Kidney tubule cell (primary cell): Measurements from ENCODE around the gene ABHD12.
A peak's percentile ranks its signal among the peaks of the same experiment; 100 is the strongest.

Experiments
- DNase-seq: peaks from one replicate; pipeline ENCODE4 v3.0.0-alpha.2; 2018; ENCODE audit warnings: low spot score

The ABHD12 gene

DNA sequence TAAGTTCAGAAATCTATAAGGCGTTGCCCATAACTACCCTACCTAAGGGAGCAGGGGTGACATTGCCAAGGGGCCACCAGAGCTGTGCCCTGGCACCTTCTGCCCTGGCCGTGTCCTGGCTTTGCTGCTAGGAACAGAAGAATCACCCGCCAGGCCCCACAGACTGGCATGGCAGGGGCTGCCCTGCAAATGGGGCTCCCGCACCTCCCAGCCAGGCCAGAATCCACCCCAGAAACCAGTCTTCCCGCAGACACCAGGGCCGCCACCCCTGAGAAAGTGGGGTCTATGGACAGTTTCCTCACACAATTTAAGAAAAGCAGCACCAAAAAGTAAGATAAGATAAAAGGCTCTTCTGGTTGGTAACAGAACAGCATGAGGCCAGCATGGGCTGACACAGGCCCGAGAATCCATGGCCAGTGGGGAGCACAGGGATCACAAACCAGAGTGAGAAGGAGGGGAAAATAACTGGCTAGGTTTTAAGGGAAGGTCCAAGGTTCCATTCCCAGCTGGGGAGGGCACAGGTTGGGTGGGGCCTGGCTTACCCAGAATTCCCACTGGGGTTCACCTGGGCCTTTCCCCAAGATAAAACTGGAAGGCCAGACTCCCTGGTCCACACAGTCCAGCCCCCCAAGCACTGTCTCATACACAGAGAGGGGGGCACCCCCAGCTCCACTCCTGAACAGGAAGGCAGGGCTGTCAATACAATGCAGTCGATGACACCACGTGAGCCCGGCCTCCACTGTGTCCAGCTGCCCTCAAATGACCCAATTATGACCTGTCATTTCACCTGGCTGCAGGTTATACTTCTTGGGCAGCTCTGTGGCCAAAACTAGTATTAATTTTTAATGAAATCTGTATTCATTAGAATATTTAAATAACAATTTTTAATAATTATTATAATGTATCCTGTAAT, 83.4 kb downstream of the ABHD12 start:
- DNase-seq, result no peak

DNA sequence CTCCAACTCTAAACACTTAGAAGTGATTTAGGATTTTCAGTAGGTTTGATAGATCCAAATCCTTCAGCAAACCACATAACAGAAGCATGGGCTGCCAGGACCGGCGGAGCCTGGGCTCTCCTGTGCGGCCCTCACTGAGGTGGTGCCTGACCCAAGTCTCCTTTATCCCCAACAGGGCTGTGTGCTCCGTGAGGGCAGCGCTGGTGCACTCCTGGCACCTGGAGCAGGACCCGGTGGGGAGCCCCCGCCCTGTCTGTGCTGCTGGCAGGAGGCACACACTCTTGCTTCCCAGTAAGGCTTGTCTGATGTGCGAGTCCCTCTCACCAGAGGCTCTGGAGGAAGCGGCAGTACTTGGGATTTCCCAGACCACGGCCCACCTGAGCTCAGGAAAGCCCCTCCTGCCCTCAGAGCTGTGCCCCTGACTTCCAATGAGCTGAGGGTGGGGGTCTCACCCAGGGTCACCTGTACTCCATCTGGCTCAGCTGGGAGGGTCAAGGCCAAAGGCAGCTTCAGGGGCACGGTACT, 86.5 kb downstream of the ABHD12 start:
- DNase-seq, result no peak

DNA sequence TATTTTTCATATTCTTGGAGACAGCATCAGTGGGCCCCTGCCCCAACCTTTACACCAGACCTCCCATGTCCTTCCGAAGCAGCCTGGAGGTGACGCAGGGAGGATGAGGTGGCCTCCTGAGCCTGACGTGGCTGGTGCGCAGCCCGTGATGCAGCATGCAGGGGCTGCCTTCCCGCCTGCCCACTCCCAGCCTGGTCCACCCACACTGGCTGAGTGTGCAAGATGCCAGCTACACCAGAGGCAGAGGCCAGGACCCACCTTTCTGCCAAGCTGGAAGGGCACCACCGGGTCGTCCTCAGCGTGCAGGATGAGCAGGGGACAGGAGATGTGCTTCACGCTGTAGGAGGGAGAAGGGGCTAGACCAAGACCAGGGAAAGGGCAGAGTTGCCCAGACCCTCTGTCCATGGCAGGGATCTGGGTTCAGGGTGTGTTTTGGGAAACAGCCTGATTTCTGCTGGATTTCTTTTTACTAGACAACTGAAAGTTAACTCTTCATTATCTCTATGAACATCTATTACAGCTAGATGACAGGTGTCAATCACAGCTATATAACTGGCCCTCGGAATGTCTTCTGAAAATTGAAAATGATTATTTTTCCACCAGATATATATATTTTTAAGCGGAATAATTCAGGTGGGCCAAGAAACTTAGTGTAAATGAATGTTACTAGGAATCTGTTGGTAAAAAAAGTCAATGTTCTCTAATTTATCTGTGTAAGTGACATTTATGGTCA, 87.2 kb downstream of the ABHD12 start:
- DNase-seq, result no peak

DNA sequence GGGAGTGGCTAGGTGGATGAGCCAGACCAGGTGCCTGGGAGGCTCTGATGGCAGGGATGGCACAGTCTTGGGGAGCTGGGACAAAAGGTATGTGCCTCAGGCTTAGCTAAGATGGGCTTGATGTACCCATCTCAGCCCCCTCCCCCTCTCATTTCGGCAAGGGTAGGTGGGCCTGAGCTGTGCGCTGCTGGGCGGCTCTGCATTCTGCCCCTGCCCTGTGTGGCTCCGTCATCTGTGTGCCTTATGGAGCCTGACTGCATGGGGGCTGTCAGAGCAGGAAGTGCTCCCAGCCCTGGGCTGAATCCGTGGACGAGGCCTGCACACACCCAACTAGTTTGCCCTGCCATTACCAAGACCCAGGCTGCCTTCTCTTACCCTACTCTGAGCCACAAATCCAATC, 88.0 kb downstream of the ABHD12 start:
- no peak for DNase-seq

DNA sequence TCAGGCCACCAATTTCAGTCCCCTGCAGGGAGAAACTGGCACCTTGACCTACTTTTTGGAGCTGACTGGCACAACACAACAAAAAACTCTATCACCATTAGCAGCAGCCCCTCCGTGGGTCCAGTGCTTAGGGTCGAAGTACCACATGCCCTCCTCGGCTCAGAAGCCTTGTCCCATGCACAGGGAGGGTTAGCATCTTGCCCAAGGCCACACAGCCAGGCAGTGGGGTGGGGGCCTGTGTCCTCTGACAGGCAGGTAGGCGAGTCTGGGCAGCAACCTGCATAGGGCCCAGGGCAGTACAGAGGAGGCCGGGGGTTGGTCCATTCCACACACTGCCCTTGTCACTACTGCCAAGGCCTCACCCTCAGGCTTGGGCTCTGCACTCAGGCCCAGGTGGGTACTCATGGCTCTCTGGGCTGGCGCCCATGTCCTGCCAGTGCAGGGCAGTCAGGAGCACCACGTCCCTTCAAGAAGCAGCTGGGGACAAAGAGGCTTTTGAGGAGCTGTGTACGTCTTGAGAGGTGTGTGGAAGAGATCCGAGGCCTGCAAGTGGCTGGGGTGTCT, 89.2 kb downstream of the ABHD12 start:
- no peak for DNase-seq

DNA sequence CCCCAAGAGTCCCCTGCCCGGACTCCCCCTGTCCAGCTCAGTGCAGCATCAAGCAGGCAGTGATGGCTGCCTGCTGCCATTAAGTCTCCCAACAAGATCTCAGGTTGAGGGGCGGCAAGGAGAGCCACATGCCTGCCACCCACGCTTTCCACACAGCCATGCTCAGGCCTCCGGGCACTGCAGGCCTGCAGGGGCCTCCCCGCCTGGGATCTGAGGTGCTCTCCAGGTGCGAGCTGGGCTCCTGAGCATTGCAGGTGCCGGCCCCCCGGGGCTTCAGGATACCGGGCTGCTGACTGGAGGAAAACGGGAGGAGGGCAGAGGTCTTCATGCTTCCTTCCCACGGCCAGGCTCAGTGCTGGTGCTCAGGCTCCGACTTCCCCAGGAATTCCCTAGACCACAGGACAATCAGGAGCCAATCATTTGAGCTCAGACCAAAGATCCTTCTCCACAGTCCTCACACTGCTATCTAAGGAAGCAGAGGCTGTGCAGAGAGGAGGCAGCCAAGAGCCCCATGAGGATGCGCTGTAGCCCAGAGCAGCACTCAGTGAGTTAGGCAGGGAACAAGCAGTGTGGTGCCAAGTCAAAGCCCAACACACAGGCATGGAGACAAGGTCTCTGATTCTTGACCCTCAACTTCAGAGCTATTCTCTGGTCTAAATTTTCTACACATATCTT, 90.0 kb downstream of the ABHD12 start:
- DNase-seq, result peak; percentile 42

DNA sequence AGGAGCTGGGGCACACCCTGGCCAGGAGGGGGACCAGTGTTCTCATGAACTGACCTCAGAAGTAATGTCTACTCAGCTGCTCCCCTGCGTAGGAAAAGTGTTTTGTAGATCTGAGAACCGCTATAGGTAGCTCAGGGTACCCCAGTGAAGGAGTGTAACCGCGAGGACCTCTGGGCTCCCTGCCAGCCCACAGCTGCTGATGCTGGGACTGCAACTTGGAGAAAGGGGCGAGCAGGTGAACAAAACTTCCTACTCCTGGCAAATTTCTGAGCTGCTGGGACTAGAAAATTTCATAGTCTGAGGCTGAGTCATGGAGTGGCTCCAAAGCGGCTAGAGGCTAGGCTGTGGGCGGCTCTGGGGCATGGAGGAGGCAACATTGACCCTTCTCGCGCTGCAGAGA, 90.8 kb downstream of the ABHD12 start:
- peak; percentile 57 for DNase-seq

DNA sequence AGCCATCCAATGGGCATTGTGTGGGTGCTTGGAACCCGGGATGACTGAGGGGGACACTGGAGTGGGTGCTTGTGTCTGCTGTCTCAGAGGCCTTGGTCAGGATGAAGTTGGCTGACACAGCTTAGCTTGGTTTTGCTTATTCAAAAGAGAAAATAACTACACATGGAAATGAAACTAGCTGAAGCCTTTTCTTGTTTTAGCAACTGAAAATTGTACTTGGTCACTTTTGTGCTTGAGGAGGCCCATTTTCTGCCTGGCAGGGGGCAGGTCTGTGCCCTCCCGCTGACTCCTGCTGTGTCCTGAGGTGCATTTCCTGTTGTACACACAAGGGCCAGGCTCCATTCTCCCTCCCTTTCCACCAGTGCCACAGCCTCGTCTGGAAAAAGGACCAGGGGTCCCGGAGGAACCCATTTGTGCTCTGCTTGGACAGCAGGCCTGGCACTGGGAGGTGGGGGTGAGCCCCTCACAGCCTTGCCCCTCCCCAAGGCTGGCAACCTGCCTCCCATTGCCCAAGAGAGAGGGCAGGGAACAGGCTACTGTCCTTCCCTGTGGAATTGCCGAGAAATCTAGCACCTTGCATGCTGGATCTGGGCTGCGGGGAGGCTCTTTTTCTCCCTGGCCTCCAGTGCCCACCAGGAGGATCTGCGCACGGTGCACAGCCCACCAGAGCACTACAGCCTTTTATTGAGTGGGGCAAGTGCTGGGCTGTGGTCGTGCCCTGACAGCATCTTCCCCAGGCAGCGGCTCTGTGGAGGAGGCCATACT, 93.3 kb downstream of the ABHD12 start:
- no peak for DNase-seq

DNA sequence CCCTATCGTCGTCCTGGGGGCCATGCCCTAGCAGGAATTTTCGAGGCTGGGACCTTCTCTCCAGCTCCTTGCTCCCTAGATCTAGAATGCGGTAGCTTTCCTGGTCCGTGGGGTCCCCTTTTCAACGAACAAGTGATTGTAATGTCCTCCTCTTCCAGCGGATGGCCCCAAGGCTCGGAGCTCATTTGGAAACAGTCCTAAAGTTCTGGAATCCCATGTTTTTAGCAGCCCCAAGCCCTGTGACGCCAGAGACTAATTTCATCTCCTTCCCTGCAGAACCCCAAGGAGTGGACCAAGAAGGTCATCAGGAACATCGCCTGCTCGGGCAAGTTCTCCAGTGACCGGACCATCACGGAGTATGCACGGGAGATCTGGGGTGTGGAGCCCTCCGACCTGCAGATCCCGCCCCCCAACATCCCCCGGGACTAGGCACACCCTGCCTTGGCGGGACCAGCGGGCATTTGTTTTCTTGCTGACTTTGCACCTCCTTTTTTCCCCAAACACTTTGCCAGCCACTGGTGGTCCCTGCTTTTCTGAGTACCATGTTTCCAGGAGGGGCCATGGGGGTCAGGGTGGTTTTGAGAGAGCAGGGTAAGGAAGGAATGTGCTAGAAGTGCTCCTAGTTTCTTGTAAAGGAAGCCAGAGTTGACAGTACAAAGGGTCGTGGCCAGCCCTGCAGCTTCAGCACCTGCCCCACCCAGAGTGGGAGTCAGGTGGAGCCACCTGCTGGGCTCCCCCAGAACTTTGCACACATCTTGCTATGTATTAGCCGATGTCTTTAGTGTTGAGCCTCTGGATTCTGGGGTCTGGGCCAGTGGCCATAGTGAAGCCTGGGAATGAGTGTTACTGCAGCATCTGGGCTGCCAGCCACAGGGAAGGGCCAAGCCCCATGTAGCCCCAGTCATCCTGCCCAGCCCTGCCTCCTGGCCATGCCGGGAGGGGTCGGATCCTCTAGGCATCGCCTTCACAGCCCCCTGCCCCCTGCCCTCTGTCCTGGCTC, 94.2 kb downstream of the ABHD12 start:
- peak; percentile 34 for DNase-seq

DNA sequence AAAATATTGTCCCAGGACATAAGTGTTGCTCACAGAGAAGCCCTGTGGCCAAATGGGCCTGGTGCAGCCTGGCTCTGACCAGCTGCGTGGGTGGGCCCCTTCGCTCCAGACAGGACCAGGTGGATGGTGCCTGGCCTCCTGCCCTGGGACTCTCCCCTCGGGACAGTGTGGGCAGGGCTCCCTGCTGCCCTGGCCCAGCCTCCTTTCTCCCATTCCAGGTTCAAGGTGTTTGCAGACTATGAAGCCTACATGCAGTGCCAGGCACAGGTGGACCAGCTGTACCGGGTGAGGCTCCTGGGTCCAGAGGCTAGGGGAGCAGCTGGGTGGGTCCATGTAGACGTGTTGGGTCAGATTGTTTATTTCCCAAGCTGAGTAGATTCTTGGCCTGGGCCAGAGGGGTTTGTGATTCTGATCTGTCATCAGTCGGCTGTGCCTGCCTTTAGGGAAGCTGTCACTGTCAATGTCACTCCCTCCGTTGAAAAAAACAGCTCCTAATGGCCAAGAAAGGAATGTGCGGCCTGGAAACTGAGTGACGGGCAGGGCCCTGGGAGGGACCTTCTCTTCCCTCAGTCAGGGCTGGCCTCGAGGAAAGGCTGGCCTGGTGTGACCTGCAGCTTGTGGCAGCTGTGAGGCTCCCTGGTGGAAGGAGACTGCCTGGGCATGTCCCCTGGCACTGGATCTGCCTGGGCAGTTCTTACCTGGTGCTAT, 95.1 kb downstream of the ABHD12 start:
- DNase-seq, result no peak

DNA sequence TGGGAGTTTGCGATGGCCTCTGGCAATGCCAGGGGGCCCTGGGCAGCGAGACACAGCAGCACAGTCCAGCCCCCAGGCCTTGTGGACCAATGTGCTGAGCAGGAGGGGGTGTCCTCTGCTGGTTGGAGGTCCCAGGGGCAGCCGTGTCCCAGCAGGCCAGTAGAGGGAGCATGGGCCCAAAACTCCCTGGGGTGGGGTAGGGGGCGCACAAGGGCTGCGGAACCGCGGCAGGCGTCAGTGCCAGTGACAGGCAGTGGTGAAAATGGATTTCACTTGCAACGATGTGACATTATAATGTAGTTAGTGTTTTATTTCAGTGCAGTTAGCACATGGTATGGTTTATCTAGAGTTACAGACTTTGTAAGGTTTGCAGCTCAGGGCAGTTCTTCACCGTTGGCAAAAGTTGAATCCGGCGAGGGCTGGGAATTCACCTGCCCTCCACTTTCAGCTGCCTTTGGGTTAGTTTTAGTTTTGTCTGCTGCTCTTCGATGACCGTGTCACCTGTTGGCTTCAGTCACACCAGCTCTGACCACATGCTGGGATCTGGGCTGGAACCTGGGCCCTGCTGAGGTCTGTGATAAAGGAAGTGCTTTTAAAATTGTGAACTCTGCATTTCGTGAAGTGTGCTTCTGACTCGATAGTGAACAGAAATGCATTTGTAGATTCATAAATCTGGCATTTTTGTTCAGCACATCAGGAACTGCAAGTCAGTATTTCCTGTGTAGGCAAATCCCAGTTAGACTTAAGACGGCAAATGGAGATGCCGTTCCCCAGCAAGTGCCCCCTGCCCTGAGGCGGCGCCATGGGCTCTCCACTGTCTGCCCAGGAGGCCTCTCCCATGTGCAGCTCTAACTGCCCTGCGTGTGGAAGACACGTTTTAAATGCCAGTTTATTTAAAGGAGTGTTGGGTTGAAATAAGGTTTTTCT, 95.9 kb downstream of the ABHD12 start:
- peak; percentile 35 for DNase-seq

DNA sequence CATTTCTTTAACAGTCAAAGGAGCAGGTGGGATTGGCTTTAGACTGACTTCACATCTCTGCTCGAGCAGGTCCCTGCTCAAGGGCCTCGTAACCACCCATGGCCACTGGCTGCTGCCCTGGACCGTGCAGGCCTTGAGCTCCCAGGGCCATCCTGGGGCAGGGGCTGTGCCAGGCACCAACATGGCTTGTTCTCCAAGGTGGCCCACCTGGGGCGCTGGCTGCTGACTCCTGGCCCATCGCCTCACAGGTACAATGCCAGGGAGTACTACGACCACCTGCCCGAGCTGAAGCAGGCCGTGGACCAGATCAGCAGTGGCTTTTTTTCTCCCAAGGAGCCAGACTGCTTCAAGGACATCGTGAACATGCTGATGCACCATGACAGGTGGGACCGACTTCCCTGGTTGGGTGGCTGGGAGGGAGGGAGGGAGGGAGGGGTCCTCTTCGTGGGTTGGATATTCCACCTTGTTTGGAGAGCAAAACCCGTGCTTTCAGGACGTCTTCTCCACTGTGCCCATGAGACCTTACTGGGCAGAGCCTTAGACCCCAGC, 96.7 kb downstream of the ABHD12 start:
- DNase-seq, result no peak

DNA sequence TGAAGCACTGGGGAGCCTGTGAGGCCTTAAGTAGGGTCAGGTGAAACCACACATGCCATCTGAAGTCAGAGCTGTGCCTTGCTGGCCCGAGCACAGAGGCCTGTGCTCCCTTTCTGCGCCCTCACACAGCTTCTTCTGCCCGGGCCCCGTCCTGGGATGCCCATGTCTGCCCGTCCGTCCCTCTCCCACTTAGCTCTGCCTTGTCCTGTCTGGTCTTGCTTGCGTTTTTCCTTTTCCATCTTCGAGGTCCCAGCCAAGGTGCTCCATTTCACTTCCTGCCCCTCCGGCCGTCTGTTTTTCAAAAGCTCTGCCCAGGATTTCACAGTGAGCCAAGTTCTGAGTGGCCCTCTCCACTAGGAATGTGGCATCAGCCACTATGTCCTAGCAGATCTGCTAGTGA, 97.1 kb downstream of the ABHD12 start:
- no peak for DNase-seq

DNA sequence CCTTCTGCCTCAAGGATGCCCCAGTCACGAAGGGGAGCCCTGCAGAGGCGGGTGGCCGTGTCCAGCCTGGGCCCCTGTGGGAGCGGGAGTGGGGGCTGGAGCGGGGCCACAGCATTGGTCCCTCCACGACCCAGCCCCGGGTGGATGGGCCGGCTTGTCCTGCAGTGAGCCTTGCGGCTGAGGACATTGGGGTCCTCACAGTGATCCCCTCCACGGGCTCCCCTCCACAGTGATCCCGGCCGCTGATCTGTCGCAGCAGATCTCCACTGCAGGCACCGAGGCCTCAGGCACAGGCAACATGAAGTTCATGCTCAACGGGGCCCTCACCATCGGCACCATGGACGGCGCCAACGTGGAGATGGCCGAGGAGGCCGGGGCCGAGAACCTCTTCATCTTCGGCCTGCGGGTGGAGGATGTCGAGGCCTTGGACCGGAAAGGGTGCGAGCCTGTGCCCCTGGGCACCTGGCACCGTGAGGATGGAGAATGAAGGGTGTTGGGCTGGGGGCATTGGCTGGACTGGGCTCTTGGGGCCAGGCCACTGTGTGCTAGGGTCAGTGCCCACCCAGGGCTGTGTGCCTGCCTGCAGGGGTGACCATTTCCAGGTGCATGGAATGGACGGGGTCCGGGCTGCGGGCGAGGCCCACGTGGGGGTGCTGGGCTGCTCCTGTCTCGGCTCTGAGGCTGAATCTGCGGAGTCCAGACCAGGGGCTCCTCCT, 98.3 kb downstream of the ABHD12 start:
- DNase-seq, result no peak

DNA sequence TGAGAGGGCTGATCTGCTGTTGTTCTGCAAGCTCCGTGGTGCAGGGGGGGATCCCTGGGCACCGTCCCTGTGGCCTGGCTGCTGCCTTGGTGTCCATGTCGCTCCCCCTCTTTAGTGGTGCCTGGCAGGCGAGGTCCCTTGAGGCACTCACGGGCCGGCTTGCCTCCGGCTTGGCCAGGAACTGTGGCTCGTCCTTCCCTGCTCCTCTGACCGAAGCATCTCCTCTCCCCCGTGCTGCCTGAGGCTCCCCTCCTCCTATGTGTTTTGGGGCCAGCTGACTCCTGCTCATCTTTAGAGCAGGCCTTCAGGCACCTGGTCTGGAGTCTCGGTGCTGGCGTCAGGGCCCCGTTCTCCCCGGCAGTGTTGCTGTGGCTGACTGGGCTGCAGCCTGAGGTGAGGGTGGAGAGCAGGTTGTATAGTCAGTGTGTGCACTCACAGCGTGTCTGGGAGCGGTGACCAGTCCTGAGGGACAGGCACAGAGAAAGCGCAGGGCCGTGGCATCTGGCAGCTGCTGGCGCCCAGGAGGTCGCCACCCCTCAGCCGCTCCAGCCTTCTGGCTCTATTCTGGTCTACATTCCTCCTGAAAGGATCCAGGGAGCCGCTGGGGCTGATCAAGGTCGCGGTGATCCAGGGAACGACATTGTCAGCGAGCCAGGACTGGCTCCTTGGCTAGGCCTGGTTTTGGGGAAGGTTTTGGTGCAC, 99.1 kb downstream of the ABHD12 start:
- DNase-seq, result no peak

DNA sequence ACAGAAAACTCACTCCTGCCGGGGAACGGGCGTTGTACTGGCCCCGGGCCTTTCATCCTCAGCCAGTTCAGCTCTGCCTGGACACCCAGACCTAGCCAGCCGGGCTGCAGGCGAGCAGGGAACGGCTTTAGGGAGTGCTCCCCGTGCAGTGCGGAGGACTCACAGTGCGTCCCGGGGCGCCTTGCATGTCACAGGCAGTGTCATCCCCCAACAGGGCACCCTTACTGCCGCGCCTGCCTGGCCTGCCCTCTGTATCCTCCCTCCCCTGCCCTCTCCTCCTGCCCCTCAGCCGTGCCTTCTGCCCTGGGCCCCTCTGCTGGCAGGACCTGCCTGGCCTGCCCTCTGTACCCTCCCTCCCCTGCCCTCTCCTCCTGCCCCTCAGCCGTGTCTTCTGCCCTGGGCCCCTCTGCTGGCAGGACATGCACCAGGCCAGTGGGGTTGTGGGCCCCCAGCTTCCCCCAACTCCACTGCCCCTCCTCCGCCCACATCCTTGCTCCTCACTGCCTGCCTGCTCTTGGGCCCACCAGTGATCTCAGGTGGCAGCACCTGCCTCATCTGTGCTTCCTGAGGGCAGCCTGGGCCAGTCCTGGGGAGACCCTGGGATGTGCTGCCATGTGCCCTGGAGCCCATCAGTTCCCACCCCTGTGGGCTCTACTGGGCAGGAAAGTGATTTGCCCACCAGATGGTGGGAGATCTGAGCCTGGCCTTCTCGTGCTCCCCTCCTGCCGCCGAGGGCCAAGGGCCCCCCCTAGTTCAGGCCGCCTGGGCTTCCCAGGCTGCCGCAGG, 99.8 kb downstream of the ABHD12 start:
- DNase-seq, result no peak
